Keratinocyte (primary cell): ENCODE results near the gene C4orf50.

Source experiments
- EZH2 ChIP-seq: IDR thresholded peaks from one replicate; pipeline ENCODE4 v1.6.1; 2012; ENCODE audit warnings: inconsistent platforms, mild to moderate bottlenecking, low read length, moderate library complexity
- TF ChIP-seq, protein P1 (sequence below), 3 experiments: IDR thresholded peaks in 1 of 3; conservative IDR thresholded peaks in 1 of 3; optimal IDR thresholded peaks in 1 of 3; 2 replicates in 2 of 3; 3 replicates in 1 of 3; pipeline versions ENCODE3 to v1.5.1; 2011; ENCODE audit warnings: low read length in 3 of 3, mild to moderate bottlenecking in 3 of 3, moderate library complexity in 2 of 3, control low read depth in 1 of 3, inconsistent platforms in 1 of 3; ENCODE audit not compliant: insufficient read depth in 2 of 3; ENCODE audit errors: extremely low read depth in 1 of 3

DNA sequence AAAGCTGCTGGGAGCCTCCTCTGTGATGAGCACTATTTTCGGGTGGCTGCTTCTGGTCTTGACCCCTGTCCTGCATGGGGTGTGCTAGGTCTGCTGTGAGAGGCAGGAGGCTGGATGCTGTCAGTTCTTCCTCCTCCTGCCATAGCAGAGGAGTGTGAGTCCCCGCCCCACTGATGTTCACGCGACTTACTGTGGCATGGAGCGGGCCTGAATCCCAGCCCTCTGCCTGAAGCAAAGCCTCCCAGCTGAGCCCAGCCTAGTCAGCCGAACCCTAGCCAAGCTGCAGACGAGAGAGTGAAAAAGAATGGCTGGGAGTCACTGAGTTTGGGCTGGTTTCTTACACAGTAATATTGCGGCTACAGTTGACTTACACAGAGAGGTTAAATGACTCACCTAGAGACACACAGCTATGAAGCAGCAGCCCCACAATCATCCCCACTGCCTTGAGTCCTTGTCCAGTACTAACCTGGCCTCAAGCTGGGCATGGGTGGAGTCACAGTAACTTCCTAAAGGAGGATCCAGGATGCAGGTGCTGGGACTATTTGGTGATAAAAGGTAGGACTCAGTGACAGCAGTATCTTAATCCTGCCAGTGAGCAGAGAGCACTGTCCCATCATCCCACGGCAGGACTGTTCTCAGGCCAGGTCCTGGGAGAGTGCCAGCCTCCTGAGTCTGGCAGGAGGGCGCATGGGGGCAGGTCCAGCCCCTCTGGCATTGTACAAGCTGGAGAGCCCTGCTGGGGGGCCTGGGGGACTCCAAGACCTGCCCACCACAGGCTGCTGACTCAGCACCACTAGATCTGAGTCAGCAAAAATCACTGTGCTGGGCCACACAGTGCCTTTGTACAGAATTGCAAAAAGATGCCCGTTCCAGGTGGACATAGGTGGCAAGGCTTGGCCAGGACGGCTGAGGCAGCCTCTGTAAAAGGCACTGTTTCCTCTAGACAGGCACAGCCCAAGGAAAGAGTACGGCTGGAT lies 65.0 kb downstream of the C4orf50 start:
- TF ChIP-seq, protein P1, sequence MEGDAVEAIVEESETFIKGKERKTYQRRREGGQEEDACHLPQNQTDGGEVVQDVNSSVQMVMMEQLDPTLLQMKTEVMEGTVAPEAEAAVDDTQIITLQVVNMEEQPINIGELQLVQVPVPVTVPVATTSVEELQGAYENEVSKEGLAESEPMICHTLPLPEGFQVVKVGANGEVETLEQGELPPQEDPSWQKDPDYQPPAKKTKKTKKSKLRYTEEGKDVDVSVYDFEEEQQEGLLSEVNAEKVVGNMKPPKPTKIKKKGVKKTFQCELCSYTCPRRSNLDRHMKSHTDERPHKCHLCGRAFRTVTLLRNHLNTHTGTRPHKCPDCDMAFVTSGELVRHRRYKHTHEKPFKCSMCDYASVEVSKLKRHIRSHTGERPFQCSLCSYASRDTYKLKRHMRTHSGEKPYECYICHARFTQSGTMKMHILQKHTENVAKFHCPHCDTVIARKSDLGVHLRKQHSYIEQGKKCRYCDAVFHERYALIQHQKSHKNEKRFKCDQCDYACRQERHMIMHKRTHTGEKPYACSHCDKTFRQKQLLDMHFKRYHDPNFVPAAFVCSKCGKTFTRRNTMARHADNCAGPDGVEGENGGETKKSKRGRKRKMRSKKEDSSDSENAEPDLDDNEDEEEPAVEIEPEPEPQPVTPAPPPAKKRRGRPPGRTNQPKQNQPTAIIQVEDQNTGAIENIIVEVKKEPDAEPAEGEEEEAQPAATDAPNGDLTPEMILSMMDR (optimal IDR thresholded peaks at IDR 0.05 in 1 of 3, IDR thresholded peaks at IDR 0.05 in 1 of 3, conservative IDR thresholded peaks at IDR 0.05 in 1 of 3; ENCODE audit: extremely low read depth in 1 of 3, insufficient read depth in 2 of 3, low read length in 3 of 3): no peak
- TF ChIP-seq EZH2: no peak
